HG02938 (cell line): ENCODE data around the gene DIP2B.
A peak's percentile ranks its signal among the peaks of the same experiment; 100 is the strongest.
"Not testable (repeated sequence)": the region's sequence is repeated elsewhere in the genome, so short reads cannot be mapped to it uniquely, and the experiment has no call there.

Experiments used
- ATAC-seq: cut with Tn5 transposase; IDR thresholded peaks from one replicate; pipeline ENCODE4 v1.9.1; 2021; ENCODE audit warnings: mild to moderate bottlenecking, moderate library complexity; ENCODE audit not compliant: unreplicated experiment

Gene DIP2B

DNA sequence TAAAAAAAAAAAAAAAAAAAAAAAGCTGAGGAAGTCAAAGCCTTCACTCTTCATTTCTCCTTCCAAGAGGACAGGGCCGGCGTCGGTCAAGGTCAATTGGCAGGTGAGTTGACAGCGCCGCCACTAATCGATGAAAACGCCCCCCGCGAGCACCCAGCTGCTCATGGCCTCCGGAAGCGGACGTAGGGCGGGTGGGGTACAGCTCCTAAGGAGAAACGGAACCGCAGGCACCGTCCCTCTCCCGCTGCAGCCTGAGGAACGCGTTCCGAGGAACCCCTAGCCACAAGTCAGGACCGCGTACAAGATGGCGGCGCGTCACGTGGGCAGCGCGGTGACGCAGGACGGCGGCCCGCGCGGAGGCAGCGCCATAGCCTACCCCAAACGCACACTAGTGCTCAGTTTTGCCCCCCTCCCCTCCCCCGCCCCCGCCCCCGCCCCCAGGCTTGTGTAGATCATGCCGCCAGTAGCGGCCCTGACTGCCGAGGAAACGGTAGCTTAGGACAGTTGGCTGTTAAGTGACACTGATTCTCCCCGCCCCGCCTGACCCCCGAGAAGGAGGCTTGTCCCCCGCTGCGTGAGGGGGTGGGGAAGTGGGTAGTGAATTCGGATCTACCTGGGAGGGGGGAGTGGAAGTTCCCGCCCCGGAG, 259.0 kb downstream of the DIP2B start, which contains the start of gene ATF1:
TSS of gene ATF1 (plus strand) at position 463 of the 647 bp plus-strand sequence. CDS start 16,045 bp downstream, outside the sequence.
- peak; percentile 55 for ATAC-seq

DNA sequence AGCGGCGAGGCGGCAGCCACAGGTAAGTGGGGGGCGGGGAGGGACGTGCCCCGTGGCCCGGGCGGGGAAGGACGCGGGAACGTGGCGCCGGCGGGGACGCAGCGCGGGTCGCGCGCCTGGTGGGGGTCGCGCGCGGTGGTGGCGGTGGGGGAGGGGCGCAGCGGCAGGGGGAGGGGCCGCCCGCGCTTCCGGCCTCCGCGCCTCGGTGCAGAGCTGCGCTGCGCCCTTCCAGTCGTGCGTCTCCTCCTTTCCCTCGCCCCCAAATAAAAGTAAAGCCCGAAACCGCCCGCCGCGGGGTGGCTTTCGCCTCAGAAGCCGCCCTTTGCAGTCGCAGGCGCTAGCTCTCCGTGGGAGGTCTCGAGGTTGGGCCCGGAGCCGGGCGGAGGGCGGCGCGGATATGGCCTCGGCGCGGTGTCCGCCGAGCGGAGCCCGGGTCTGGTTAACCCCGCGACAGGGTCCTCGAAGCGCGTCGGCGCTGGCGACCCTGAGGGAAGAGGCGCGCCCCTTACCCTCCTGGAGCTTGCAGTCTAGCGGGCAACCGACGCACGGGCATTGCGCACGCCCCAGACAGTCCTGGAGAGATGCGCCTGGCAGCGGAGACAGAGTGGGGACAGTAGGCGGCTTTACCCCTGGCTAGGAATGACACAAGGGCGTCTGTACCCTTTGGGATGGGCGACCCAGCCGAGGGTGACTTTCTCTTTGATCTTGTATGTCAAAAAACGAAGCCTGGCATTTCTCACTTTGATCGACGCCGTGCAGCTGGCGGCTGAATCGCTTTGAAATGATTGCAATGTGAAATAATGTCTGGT, 259.7 kb downstream of the DIP2B start:
- ATAC-seq = peak; percentile 38

DNA sequence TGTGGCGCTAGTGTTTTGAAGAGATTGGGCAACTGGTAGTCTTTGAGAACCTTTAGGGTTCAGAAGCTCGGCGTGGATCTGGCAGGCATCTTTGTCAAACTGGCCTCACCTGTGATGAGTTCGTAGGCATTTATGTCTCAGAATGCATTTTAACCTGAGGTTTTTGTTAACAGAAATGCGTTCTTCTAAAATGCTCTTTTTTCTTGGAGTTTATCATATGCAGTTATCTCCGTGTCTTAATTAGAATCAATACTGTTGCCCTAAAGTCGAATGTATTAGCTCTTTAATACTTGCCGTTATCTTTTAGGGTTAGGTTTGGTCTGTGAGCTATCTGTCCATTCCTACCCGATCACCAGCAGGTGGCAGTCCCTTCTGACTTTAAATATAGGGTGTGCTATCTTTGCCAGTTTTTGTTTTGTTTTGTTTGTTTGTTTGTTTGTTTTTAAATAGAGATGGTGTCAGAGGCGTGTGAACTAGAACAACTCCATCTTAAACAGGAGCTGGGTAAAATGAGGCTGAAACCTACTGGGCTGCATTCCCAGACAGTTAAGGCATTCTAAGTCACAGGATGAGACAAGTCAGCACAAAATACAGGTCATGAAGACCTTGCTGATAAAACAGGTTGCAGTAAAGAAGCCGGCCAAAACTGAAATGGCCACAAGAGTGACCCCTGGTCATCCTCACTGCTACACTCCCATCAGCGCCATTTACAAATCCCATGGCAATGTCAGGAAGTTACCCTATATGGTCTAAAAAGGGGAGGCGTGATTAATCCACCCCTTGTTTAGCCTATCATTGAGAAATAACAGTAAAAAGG, 260.5 kb downstream of the DIP2B start:
- no peak for ATAC-seq

DNA sequence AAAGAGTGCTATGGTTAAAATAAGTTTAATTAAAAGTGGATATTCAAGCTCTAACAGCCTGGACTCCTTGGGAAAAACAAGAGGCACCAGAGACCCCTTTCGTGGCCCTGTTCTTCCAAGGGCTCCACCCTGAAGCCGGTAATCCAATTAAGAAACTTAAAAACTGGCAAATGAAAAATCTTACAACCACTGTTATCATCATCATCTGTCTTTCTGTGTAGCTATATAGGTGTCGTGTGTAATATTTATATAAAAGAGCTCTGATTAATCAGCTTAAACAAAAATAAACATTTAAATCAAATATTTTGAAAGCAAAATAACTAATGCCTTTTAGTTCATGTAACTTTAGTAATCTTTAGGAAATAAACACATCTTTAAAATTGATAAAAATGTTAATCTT, 263.6 kb downstream of the DIP2B start:
- ATAC-seq = no peak

DNA sequence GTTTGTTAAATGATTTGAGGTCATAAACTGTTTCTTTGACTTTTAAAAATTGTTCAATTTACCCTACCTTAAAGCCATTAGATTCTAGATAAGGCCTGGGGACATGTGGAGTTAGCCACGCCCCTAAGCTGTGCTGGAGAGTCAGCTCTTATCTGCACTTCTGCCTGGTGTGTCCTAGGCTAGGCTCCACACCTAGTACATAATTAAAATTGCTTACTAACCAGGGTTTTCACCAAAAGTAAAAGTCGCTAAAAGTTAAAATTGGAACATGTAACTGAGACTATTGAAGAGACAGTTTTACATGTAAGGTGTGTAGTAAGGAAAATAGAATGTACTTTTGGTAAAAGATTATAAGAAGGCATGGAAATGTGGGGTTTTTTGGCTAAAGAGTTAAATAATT, 264.0 kb downstream of the DIP2B start:
- not testable (repeated sequence) for ATAC-seq

DNA sequence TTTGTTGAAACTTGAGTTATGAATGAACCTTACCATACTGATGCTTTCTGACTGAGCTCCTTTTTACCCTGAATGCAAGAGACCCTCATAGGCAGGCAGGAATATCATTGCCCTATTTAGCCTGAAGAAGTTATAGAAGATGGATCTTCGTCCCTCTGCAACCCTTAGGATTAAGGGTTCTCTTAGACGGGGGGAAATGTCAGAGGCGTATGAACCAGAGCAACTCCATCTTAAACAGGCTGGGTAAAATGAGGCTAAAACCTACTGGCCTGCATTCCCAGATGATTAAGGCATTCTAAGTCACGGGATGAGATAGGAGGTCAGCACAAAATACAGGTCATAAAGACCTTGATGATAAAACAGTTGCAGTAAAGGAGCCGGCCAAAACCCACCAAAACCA, 266.6 kb downstream of the DIP2B start:
- ATAC-seq = no peak

DNA sequence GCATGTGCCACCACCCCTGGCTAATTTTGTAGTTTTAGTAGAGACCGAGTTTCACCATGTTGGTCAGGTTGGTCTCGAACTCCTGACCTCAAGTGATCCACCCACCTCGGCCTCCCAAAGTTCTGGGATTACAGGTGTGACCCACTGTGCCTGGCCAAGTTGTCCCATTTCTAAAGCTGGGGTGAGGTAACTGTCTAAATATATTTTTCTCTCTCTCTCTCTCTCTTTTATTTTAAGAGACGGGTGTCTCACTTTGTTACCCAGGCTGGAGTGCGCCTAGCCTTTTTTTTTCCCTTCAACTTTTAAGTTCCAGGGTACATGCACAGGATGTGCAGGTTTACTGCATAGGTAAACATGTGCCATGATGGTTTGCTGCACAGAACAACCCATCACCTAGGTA, 267.7 kb downstream of the DIP2B start:
- no peak for ATAC-seq

DNA sequence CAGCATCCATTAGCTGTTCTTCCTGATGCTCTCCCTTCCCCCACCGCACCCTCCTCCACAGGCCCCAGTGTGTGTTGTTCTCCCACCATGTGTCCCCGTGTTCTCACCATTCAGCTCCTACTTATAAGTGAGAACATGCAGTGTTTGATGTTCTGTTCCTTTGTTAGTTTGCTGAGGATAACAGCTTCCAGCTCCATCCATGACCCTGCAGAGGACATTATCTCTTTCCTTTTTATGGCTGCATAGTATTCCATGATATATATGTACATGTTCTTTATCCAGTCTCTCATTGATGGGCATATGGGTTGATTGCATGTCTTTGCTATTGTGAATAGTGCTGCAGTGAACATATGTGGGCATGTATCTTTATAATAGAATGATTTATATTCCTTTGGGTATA, 268.1 kb downstream of the DIP2B start:
- ATAC-seq = no peak

DNA sequence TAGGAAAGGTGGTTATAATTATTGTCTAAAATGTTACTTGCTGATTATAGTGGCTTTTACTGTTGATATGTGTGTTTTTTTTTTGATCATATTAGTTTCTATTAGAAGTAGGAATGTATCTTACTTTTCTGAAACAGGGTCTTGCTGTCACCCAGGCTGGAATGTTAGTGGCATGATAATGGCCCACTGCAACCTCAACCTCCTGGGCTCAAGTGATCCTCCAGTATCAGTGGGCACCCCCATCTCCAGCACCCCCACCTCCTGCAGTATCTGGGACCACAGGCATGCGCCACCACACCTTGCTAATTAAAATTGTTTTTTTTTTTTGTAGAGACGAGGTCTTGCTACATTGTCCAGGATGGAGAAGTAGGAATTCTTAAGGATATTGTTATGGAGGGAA, 270.5 kb downstream of the DIP2B start:
- ATAC-seq = no peak

DNA sequence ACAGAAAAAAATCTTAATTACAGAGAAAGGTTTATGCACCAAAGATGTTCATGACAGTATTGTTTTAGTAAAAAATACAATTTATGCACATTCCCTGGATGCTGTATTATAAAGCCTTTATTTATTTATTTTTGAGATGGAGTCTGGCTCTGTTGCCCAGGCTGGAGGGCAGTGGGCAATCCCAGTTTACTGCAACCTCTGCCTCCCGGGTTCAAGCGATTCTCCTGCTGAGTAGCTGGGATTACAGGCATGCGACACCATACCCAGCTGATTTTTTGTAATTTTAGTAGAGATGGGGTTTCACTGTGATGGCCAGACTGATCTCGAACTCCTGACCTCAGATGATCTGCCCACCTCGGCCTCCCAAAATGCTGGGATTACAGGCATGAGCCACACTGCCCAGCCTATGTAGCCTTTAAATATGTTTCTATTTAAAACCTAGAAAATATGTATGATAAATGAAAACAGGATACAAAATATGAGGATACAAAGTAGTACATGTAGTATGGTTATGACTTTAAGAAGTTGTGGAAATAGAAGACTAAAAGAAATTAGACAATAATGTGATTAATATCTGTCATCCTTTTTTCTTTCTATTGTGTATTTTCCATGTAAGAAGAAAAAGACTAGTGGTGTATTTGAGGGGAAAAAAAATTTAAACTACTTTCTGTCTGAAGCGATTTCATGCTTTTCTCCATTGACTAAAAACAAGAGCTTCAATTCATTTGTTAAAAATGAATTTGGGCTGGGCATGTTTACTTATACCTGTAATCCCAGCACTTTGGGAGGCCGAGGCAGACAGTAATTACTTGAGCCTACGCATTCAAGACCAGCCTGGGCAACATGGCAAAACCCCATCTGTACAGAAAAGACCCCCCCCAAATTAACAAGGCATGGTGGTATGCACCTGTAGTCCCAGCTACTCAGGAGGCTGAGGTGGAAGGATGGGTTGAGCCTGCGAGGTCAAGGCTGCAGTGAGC, 272.3 kb downstream of the DIP2B start:
- no peak for ATAC-seq

DNA sequence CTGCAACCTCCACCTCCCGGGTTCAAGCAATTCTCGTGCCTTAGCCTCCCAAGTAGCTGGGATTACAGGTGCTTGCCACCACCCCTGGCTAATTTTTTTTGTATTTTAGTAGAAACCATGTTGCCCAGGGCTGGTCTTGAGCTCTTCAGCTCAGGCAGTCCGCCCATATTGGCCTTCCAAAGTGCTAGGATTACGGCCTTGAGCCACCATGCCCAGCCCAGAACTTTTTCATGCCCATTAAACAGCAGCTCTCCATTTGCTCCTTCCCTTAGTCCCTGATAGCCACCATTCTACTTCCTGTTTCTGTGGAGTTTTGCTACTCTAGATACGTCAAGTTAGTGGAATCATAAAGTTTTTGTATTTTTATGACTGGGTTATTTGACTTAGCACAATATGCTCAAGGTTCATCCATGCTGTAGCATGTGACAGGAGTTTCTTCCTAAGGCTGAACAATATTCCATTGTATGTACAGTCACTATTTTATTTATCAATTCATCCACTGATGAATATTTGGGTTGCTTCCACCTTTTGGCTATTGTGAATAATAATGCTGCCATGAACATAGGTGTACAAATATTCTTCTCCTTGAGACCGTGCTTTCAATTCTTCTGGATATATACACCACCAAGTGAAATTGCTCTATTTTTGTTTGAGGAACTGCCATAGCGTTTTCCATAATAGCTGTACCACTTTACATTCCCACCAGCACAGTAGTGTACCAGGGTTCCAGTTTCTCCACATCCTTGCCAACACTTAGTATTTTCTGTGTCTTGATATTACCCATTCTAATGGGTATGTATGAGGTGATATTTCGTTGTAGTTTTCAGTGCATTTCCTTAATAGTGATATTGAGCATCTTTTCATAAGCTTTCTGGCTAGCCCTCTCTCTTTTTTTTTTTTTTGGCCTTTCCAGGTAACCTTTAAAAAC, 274.1 kb downstream of the DIP2B start:
- ATAC-seq = no peak

DNA sequence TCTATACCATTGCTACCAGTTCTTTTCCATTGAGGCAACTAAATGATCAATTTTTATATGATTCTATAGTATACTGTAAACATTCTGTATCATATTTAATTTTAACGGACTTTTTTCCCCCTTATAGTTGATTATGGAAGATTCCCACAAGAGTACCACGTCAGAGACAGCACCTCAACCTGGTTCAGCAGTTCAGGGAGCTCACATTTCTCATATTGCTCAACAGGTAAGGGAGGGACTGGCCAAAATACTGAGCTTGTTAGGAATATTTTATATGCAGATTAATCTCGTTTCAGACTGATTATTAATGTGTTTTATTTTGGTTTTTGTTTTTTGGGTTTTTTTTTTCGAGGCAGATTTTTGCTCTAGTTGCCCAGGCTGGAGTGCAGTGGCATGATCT, 275.2 kb downstream of the DIP2B start:
- no peak for ATAC-seq

DNA sequence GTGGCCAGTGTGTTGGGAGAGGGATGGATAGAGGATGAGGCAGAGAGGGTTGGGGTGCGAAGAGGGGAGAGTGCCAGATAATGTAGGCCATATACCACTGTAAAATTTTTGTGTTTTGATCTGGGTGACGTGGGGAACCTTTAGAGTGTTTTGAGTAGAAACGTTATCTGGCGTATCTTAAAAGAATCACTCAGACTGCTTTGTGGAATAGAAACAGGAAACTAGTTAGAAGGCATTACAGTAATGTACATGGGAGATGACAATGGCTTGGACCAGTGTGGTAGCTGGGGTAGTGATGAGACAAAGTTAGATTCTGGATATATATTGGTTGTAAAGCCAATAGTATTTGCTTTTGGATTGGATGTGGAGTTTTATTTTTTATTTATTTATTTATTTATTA, 279.7 kb downstream of the DIP2B start:
- no peak for ATAC-seq

DNA sequence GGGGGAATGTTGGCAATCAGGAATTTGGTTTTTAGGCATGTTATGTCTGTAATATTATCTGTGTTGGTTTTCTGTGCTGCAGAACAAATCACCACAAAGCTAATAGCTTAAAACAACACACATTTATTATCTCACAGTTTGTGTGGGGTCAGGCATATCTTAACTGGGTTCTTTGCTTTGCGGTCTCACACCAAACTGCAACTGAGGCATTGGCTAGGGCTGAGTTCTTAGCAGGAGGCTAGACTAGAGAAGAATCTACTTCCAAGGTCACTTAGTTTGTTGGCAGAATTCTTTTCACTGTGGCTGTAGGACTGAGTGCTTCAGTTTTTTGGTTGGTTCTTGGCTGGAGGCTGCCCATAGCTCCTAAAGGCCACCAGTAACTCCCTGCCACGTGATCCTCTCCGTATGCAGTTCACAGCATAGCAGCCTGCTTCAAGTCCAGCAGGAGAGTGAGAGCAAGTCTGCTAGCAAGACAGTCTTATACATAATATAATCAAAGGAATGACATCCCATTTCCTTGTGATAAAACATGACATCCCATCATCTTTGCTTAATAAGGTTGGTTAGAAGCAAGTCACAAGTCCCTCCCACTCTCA, 280.7 kb downstream of the DIP2B start:
- no peak for ATAC-seq

DNA sequence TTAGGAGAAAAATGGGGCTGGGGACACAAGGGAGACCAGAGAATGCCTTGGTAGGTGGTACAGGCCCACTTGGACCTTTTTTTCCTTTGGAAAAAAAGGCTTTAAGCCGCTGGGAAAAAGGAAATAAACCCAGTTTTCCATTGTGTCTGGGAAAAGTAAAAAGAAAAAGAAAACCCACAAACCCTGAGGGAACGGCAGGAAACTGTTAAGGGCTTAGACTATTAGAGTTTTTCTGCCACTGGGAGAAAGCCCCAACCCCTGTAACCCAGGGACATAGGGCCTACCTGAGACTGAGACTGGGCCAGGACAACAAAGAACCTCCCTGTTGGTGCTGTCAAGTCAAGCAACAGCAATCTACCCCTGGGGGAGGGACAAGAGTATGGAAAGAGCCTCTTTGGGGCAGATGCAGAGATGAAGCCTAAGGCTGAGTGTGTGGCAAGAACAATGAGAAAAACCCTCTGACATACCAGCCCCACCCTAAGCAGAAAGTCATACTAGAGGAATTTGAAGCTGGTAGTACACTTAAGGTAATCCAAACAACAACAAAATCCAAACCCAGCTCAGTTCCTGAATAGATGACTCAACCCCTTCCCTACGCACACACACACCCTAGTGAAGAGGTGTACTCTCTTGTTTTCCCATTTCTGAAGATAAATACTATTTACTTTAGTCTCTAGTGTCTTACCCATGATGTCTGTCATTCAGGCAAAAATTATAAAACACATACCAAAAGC, 281.9 kb downstream of the DIP2B start:
- ATAC-seq = no peak

DNA sequence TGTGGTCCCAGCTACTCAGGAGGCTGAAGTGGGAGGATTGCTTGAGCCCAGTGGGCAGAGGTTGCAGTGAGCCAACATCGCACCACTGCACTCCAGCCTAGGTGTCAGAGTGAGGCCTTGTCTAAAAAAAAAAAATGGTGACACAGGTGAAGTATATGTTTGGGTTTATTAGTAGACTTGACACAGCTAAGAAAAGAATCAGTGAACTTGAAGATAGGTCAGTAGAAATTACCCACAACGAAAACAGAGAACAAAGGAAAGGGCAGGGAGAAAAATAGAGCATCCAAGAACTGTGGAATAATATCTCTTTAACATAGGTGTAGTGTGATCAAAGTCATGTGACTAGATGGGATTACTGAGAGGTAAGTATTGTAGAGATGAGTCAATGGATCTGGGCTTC, 282.8 kb downstream of the DIP2B start:
- no peak for ATAC-seq

DNA sequence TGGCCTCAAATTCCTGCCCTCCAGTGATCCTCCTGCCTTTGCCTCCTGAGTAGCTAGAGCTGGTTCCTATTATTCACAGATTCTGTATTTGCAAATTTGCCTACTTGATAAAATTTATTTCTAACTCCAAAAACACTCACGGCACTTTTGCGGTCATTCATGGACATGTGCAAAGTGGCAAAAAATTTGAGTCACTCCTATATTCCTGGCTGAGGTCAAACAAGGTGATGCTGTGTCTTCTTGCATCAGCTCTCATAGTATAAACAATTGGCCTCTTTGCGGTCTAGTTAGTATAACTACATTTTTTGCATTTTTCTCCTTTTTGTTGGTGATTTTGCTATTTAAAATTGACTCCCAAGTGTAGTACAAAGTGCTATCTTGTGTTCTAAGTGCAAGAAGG, 283.8 kb downstream of the DIP2B start:
- ATAC-seq = no peak

DNA sequence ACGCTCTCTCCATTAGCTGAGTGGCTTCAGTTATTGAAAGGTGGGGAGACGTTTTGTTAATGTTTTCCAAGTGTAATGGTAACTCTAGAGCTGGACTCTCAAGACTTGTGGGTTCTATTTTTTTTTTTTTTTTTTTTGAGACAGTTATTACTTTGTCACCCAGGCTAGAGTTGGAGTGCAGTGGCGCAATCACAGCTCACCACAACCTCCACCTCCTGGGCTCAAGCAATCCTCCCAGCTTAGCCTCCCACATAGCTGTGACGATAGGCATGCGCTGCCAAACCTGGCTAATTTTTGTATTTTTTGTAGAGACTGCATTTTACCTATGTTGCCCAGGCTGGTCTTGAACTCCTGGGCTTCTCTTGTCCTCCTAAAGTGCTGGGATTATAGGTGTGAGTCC, 285.3 kb downstream of the DIP2B start:
- no peak for ATAC-seq
